WTC11 (cell line): ENCODE measurements around the gene CCDC6. TPM values are rescaled to one million over a fixed set of nuclear protein-coding genes. Genes with fewer than 3 reads are reported as not detected.
"Not testable (repeated sequence)": the region's sequence is repeated elsewhere in the genome, so short reads cannot be mapped to it uniquely, and the experiment has no call there.

Experiments
- ATAC-seq: fragments of 200-7000 bp; cut with Tn5 transposase; 2 replicates; pipeline ENCODE4 v1.10.0; 2021; ENCODE audit warnings: mild to moderate bottlenecking, moderate library complexity
- CTCF ChIA-PET: fragments of 300-600 bp; sonication (Branson Sonifier 250); formaldehyde crosslinking; loops from one replicate; lab custom pipeline; 2021; ENCODE audit warnings: antibody characterized with exemption; lab: Charles Lee
- POLR2A ChIA-PET: fragments of 350-600 bp; sonication (Branson Sonifier 250); formaldehyde crosslinking; loops from one replicate; lab custom pipeline; 2021; ENCODE audit warnings: antibody characterized with exemption; lab: Charles Lee
- DNase-seq: peaks from one replicate; pipeline ENCODE4 v3.0.0; 2021; ENCODE audit warnings: low spot score
- H3K27ac Mint-ChIP-seq: 2 replicates; pipeline ENCODE4 v1.8.0; 2021; ENCODE audit warnings: mixed read lengths
- H3K27me3 Mint-ChIP-seq: 2 replicates; pipeline ENCODE4 v1.8.0; 2021; ENCODE audit warnings: low read depth, mild to moderate bottlenecking, moderate library complexity, mixed read lengths
- H3K36me3 Mint-ChIP-seq: 2 replicates; pipeline ENCODE4 v1.8.0; 2021; ENCODE audit warnings: mixed read lengths
- H3K4me1 Mint-ChIP-seq: 2 replicates; pipeline ENCODE4 v1.8.0; 2022; ENCODE audit warnings: mixed read lengths
- H3K4me3 Mint-ChIP-seq: 2 replicates; pipeline ENCODE4 v1.8.0; 2021; ENCODE audit warnings: mild to moderate bottlenecking, moderate library complexity, mixed read lengths
- H3K9me3 Mint-ChIP-seq: 2 replicates; pipeline ENCODE4 v1.8.0; 2021; ENCODE audit warnings: mixed read lengths
- CREB1 ChIP-seq: sonication (generic); formaldehyde crosslinking; IDR thresholded peaks from 2 replicates; pipeline ENCODE4 v1.8.0; 2023; ENCODE audit warnings: mild to moderate bottlenecking, missing genetic modification reagents
- CREM ChIP-seq: sonication (generic); formaldehyde crosslinking; IDR thresholded peaks from 2 replicates; pipeline ENCODE4 v1.8.1; 2022; ENCODE audit warnings: mild to moderate bottlenecking, missing genetic modification reagents, moderate library complexity
- EMX1 ChIP-seq: fragments of 250-450 bp; sonication (Bioruptor Pico); IDR thresholded peaks from 2 replicates; pipeline ENCODE4 v1.8.0; 2021; ENCODE audit warnings: mild to moderate bottlenecking
- ESRRA ChIP-seq: sonication (generic); formaldehyde crosslinking; IDR thresholded peaks from 2 replicates; pipeline ENCODE4 v1.8.1; 2022; ENCODE audit warnings: mild to moderate bottlenecking, missing genetic modification reagents, borderline replicate concordance
- FOXJ3 ChIP-seq: sonication (generic); formaldehyde crosslinking; IDR thresholded peaks from 2 replicates; pipeline ENCODE4 v1.9.0; 2021; ENCODE audit warnings: missing genetic modification reagents, mild to moderate bottlenecking, borderline replicate concordance
- GABPB1 ChIP-seq: sonication (generic); formaldehyde crosslinking; IDR thresholded peaks from 2 replicates; pipeline ENCODE4 v1.8.1; 2023; ENCODE audit warnings: mild to moderate bottlenecking, missing genetic modification reagents
- HMGA2 ChIP-seq: fragments of 250-450 bp; sonication (Bioruptor Pico); IDR thresholded peaks from 2 replicates; pipeline ENCODE4 v1.4.0; 2021; ENCODE audit warnings: mild to moderate bottlenecking, moderate library complexity
- KAT7 ChIP-seq: sonication (generic); formaldehyde crosslinking; IDR thresholded peaks from 2 replicates; pipeline ENCODE4 v1.8.1; 2023; ENCODE audit warnings: missing genetic modification reagents, mild to moderate bottlenecking, borderline replicate concordance
- NFATC4 ChIP-seq: fragments of 250-450 bp; sonication (Bioruptor Pico); IDR thresholded peaks from 2 replicates; pipeline ENCODE4 v1.9.0; 2021; ENCODE audit warnings: mild to moderate bottlenecking
- NFE2L1 ChIP-seq: sonication (generic); formaldehyde crosslinking; IDR thresholded peaks from 2 replicates; pipeline ENCODE4 v1.8.1; 2023; ENCODE audit warnings: missing genetic modification reagents
- NFYB ChIP-seq: sonication (generic); formaldehyde crosslinking; conservative IDR thresholded peaks from 2 replicates; pipeline ENCODE4 v1.8.0; 2022; ENCODE audit warnings: low read depth, missing genetic modification reagents
- PRRX2 ChIP-seq: fragments of 250-450 bp; sonication (Bioruptor Pico); IDR thresholded peaks from 2 replicates; pipeline ENCODE4 v1.8.0; 2021; ENCODE audit warnings: mild to moderate bottlenecking
- ZNF671 ChIP-seq: fragments of 250-450 bp; sonication (Bioruptor Pico); IDR thresholded peaks from 2 replicates; pipeline ENCODE4 v1.8.0; 2021; ENCODE audit warnings: mild to moderate bottlenecking
- total RNA-seq: library from RNA; stranded (reverse); gene quantifications from 3 replicates; pipeline ENCODE4 v1.2.3, GENCODE V29; 2021
- TF ChIP-seq, protein P1 (sequence below): sonication (generic); formaldehyde crosslinking; IDR thresholded peaks from 2 replicates; pipeline ENCODE4 v1.8.1; 2023; ENCODE audit warnings: mild to moderate bottlenecking, missing genetic modification reagents
- TF ChIP-seq, protein P2 (sequence below): fragments of 200-600 bp; IDR thresholded peaks from 2 replicates; pipeline ENCODE4 v1.8.0; 2022; ENCODE audit warnings: antibody characterized with exemption
- TF ChIP-seq, protein P3 (sequence below): sonication (generic); formaldehyde crosslinking; IDR thresholded peaks from 2 replicates; pipeline ENCODE4 v1.8.0; 2023; ENCODE audit warnings: mild to moderate bottlenecking, missing genetic modification reagents
- TF ChIP-seq, protein P4 (sequence below): sonication (generic); formaldehyde crosslinking; IDR thresholded peaks from 2 replicates; pipeline ENCODE4 v1.8.0; 2023; ENCODE audit warnings: missing genetic modification reagents, mild to moderate bottlenecking, borderline replicate concordance
- TF ChIP-seq, protein P5 (sequence below): sonication (generic); formaldehyde crosslinking; IDR thresholded peaks from 2 replicates; pipeline ENCODE4 v1.8.0; 2022; ENCODE audit warnings: mild to moderate bottlenecking, missing genetic modification reagents

CCDC6 gene
- total RNA-seq, 1 experiment from 2014 or later = 55.2 TPM

DNA sequence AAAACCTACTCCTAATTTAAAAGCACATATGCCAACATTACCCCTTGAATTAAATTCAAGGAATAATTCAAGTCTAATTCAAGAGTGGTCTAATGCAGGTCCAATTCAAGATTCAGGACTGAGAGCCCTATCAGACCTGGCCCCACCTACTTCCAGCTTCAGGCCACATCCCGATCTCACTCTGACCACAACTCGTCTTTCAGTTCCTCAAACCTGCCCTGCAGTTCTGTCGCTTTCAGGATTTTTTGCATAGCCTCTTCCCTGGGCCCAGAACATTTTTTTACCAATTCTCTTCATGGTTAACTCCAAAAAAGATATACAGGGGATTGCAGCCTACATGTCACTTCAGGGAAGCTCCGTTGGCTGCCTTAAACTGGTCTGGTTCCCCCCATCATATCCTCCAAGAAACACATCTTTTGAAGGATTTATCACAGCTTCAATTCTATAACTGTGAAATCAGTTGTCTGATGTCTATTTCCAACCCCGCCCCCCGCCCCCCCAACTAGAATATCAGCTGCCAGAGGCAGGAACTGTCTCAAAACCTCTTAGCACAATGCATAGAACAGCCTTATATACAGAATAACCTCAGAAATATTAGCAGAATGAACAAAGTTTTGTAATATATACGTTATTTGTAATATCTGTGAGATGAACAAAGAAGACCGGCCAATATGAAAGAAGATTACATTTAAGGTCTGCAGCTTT lies 20.8 kb downstream of the CCDC6 start:
- Mint-ChIP-seq H3K4me3 (no peak overlapping the region), H3K36me3 (peaks cover 4% of the 10 kb centered on the region; the same call in 1 of the 2 replicates), H3K4me1 (peaks cover 67% of the 10 kb centered on the region), H3K27me3 (no peaks in the 10 kb centered on the region), H3K27ac (peak overlapping the region; percentile 51; the same call in 1 of the 2 replicates), H3K9me3 (no peaks in the 10 kb centered on the region)
- TF ChIP-seq, protein P1, sequence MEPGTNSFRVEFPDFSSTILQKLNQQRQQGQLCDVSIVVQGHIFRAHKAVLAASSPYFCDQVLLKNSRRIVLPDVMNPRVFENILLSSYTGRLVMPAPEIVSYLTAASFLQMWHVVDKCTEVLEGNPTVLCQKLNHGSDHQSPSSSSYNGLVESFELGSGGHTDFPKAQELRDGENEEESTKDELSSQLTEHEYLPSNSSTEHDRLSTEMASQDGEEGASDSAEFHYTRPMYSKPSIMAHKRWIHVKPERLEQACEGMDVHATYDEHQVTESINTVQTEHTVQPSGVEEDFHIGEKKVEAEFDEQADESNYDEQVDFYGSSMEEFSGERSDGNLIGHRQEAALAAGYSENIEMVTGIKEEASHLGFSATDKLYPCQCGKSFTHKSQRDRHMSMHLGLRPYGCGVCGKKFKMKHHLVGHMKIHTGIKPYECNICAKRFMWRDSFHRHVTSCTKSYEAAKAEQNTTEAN (CRISPR knock-in tag) = no peak
- TF ChIP-seq NFYB (CRISPR knock-in tag) = no peak
- no peak for TF ChIP-seq EMX1
- TF ChIP-seq CREM = no peak
- DNase-seq (no peak), ATAC-seq (peak; percentile 44; the same call in 1 of the 2 replicates)
- CTCF ChIA-PET = interaction anchor here (0.9 to 1.2 kb wide), 2 partner anchors 20 to 55 kb away, joined by 5 read pairs; no protein-coding TSS in a partner anchor
- POLR2A ChIA-PET = no interaction called here

DNA sequence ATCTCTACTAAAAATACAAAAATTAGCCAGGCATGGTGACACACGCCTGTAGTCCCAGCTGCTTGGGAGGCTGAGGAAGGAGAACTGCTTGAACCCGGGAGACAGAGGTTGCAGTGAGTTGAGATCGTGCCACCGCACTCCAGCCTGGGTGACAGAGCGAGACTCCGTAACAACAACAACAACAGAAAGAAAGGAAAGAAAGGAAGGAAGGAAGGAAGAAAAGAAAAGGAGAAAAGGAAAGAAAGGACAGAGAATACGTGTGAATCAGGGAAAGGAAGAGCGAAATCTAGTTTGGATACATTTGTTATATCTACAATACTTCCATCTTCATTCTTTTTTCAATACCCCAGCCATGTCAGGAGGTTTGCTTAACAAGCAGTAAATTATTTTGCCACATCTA lies 21.5 kb downstream of the CCDC6 start:
- H3K9me3 Mint-ChIP-seq, H3K27ac Mint-ChIP-seq, DNase-seq, ATAC-seq, H3K36me3 Mint-ChIP-seq, H3K4me3 Mint-ChIP-seq, POLR2A ChIA-PET, H3K27me3 Mint-ChIP-seq: not testable (repeated sequence)
- CTCF ChIA-PET = interaction anchor here (0.9 to 1.2 kb wide), 2 partner anchors 20 to 54 kb away, joined by 5 read pairs; no protein-coding TSS in a partner anchor
- peaks cover 69% of the 10 kb centered on the region for H3K4me1 Mint-ChIP-seq

DNA sequence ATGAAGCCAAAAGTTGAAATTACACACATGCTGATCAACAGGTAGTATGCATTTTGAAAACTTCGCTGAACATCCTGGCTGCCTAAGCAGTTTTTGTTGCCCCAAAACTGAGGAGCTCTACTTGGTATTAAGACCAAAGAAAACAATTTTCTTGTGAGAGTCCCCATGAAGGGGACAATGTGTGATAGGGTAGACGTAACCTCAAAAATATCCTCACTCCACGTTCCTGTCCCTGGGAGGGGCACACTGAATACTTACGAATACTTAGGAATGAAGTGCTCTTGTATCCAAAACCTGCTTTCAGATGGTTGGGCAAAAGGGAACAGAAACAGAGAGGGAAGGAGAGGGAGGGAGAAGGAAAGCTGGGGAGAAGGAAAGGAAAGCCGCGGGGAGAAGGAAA lies 24.7 kb downstream of the CCDC6 start:
- Mint-ChIP-seq H3K27me3 (no peaks in the 10 kb centered on the region), H3K4me1 (peaks cover 71% of the 10 kb centered on the region), H3K27ac (no peak overlapping the region), H3K9me3 (no peaks in the 10 kb centered on the region), H3K4me3 (no peak overlapping the region), H3K36me3 (no peaks in the 10 kb centered on the region)
- ChIA-PET POLR2A (no interaction called here), CTCF (no interaction called here)
- DNase-seq (no peak), ATAC-seq (no peak)
- TF ChIP-seq ESRRA (CRISPR knock-in tag) (no peak), PRRX2 (CRISPR knock-in tag) (no peak), NFE2L1 (CRISPR knock-in tag) (no peak), KAT7 (CRISPR knock-in tag) (no peak), FOXJ3 (CRISPR knock-in tag) (no peak), CREB1 (no peak), HMGA2 (CRISPR knock-in tag) (no peak), GABPB1 (CRISPR knock-in tag) (no peak), NFATC4 (CRISPR knock-in tag) (no peak), ZNF671 (no peak)
- TF ChIP-seq, protein P2, sequence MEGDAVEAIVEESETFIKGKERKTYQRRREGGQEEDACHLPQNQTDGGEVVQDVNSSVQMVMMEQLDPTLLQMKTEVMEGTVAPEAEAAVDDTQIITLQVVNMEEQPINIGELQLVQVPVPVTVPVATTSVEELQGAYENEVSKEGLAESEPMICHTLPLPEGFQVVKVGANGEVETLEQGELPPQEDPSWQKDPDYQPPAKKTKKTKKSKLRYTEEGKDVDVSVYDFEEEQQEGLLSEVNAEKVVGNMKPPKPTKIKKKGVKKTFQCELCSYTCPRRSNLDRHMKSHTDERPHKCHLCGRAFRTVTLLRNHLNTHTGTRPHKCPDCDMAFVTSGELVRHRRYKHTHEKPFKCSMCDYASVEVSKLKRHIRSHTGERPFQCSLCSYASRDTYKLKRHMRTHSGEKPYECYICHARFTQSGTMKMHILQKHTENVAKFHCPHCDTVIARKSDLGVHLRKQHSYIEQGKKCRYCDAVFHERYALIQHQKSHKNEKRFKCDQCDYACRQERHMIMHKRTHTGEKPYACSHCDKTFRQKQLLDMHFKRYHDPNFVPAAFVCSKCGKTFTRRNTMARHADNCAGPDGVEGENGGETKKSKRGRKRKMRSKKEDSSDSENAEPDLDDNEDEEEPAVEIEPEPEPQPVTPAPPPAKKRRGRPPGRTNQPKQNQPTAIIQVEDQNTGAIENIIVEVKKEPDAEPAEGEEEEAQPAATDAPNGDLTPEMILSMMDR = no peak
- TF ChIP-seq, protein P1 (CRISPR knock-in tag) = no peak
- TF ChIP-seq, protein P3, sequence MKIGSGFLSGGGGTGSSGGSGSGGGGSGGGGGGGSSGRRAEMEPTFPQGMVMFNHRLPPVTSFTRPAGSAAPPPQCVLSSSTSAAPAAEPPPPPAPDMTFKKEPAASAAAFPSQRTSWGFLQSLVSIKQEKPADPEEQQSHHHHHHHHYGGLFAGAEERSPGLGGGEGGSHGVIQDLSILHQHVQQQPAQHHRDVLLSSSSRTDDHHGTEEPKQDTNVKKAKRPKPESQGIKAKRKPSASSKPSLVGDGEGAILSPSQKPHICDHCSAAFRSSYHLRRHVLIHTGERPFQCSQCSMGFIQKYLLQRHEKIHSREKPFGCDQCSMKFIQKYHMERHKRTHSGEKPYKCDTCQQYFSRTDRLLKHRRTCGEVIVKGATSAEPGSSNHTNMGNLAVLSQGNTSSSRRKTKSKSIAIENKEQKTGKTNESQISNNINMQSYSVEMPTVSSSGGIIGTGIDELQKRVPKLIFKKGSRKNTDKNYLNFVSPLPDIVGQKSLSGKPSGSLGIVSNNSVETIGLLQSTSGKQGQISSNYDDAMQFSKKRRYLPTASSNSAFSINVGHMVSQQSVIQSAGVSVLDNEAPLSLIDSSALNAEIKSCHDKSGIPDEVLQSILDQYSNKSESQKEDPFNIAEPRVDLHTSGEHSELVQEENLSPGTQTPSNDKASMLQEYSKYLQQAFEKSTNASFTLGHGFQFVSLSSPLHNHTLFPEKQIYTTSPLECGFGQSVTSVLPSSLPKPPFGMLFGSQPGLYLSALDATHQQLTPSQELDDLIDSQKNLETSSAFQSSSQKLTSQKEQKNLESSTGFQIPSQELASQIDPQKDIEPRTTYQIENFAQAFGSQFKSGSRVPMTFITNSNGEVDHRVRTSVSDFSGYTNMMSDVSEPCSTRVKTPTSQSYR = no peak
- TF ChIP-seq, protein P4, sequence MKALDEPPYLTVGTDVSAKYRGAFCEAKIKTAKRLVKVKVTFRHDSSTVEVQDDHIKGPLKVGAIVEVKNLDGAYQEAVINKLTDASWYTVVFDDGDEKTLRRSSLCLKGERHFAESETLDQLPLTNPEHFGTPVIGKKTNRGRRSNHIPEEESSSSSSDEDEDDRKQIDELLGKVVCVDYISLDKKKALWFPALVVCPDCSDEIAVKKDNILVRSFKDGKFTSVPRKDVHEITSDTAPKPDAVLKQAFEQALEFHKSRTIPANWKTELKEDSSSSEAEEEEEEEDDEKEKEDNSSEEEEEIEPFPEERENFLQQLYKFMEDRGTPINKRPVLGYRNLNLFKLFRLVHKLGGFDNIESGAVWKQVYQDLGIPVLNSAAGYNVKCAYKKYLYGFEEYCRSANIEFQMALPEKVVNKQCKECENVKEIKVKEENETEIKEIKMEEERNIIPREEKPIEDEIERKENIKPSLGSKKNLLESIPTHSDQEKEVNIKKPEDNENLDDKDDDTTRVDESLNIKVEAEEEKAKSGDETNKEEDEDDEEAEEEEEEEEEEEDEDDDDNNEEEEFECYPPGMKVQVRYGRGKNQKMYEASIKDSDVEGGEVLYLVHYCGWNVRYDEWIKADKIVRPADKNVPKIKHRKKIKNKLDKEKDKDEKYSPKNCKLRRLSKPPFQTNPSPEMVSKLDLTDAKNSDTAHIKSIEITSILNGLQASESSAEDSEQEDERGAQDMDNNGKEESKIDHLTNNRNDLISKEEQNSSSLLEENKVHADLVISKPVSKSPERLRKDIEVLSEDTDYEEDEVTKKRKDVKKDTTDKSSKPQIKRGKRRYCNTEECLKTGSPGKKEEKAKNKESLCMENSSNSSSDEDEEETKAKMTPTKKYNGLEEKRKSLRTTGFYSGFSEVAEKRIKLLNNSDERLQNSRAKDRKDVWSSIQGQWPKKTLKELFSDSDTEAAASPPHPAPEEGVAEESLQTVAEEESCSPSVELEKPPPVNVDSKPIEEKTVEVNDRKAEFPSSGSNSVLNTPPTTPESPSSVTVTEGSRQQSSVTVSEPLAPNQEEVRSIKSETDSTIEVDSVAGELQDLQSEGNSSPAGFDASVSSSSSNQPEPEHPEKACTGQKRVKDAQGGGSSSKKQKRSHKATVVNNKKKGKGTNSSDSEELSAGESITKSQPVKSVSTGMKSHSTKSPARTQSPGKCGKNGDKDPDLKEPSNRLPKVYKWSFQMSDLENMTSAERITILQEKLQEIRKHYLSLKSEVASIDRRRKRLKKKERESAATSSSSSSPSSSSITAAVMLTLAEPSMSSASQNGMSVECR (CRISPR knock-in tag) = no peak
- TF ChIP-seq, protein P5, sequence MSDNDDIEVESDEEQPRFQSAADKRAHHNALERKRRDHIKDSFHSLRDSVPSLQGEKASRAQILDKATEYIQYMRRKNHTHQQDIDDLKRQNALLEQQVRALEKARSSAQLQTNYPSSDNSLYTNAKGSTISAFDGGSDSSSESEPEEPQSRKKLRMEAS (CRISPR knock-in tag) = no peak
